CD8-positive, alpha-beta memory T cell (primary cell): ENCODE measurements around the gene CBLC. TPM values are rescaled to one million over a fixed set of nuclear protein-coding genes. Genes with fewer than 3 reads are reported as not detected.
A peak's percentile ranks its signal among the peaks of the same experiment; 100 is the strongest.

ENCODE experiments used
- CTCF ChIA-PET: fragments of 350-600 bp; sonication (Branson Sonifier 250); formaldehyde crosslinking; loops from one replicate; lab custom pipeline; 2021; ENCODE audit warnings: antibody characterized with exemption; lab: Charles Lee
- POLR2A ChIA-PET: fragments of 350-600 bp; sonication (Branson Sonifier 250); formaldehyde crosslinking; loops from one replicate; lab custom pipeline; 2021; ENCODE audit warnings: antibody characterized with exemption; lab: Charles Lee
- DNase-seq, 5 donors: peaks; one replicate each; pipeline versions ENCODE4 v3.0.0 to v3.0.0-alpha.2; 2020 to 2022; ENCODE audit warnings: mixed read lengths in 1 of 5
- H3K27ac ChIP-seq: one replicate; pipeline ENCODE4 v1.7.0; 2013; ENCODE audit warnings: low read depth, mild to moderate bottlenecking, low read length, moderate library complexity
- H3K27me3 ChIP-seq: 2 replicates; pipeline ENCODE4 v1.7.0; 2013; ENCODE audit warnings: low read length, mild to moderate bottlenecking; ENCODE audit not compliant: insufficient read depth, poor library complexity, severe bottlenecking
- H3K36me3 ChIP-seq: 2 replicates; pipeline ENCODE4 v1.7.0; 2013; ENCODE audit warnings: mild to moderate bottlenecking, low read length, moderate library complexity; ENCODE audit not compliant: insufficient read depth
- H3K4me1 ChIP-seq: 2 replicates; pipeline ENCODE4 v1.7.0; 2013; ENCODE audit warnings: mild to moderate bottlenecking, low read length, moderate library complexity; ENCODE audit not compliant: insufficient read depth
- H3K4me3 ChIP-seq: 2 replicates; pipeline ENCODE4 v1.7.0; 2013; ENCODE audit warnings: mild to moderate bottlenecking, low read length
- H3K9me3 ChIP-seq: 2 replicates; pipeline ENCODE4 v1.7.0; 2013; ENCODE audit warnings: mild to moderate bottlenecking, low read length
- H3K27ac Mint-ChIP-seq, 8 donors: one replicate each; pipeline ENCODE4 v1.8.0; 2020 to 2021; ENCODE audit warnings: mixed read lengths in 8 of 8, mild to moderate bottlenecking in 6 of 8, inconsistent platforms in 3 of 8, moderate library complexity in 3 of 8
- H3K27me3 Mint-ChIP-seq, 2 donors: one replicate each; pipeline ENCODE4 v1.8.0; 2020 to 2021; ENCODE audit warnings: mixed read lengths in 2 of 2, mild to moderate bottlenecking in 1 of 2, moderate library complexity in 1 of 2
- H3K36me3 Mint-ChIP-seq, 3 donors: one replicate each; pipeline ENCODE4 v1.8.0; 2020 to 2021; ENCODE audit warnings: mixed read lengths in 3 of 3, inconsistent platforms in 1 of 3, mild to moderate bottlenecking in 1 of 3
- H3K4me1 Mint-ChIP-seq, 3 donors: one replicate each; pipeline ENCODE4 v1.8.0; 2020 to 2021; ENCODE audit warnings: mixed read lengths in 3 of 3, inconsistent platforms in 1 of 3, mild to moderate bottlenecking in 1 of 3
- H3K4me3 Mint-ChIP-seq, 7 donors: one replicate each; pipeline ENCODE4 v1.8.0; 2020 to 2021; ENCODE audit warnings: mixed read lengths in 7 of 7, mild to moderate bottlenecking in 6 of 7, moderate library complexity in 4 of 7, inconsistent platforms in 2 of 7
- H3K9me3 Mint-ChIP-seq, 5 donors: one replicate each; pipeline ENCODE4 v1.8.0; 2020 to 2022; ENCODE audit warnings: mixed read lengths in 5 of 5, mild to moderate bottlenecking in 3 of 5, moderate library complexity in 2 of 5, inconsistent platforms in 1 of 5
- polyA plus RNA-seq: library from polyadenylated mRNA; unstranded; fragments of 300-500 nt; fragmentation: Illumina TruSeq; gene quantifications from one replicate; pipeline ENCODE4 v1.2.3, GENCODE V29; 2021
- total RNA-seq, 2 experiments: library from RNA; stranded (reverse); gene quantifications; one replicate each; pipeline ENCODE4 v1.2.3, GENCODE V29; 2021

CBLC gene
- total and polyA plus RNA-seq, 3 experiments from 2014 or later = not detected

DNA sequence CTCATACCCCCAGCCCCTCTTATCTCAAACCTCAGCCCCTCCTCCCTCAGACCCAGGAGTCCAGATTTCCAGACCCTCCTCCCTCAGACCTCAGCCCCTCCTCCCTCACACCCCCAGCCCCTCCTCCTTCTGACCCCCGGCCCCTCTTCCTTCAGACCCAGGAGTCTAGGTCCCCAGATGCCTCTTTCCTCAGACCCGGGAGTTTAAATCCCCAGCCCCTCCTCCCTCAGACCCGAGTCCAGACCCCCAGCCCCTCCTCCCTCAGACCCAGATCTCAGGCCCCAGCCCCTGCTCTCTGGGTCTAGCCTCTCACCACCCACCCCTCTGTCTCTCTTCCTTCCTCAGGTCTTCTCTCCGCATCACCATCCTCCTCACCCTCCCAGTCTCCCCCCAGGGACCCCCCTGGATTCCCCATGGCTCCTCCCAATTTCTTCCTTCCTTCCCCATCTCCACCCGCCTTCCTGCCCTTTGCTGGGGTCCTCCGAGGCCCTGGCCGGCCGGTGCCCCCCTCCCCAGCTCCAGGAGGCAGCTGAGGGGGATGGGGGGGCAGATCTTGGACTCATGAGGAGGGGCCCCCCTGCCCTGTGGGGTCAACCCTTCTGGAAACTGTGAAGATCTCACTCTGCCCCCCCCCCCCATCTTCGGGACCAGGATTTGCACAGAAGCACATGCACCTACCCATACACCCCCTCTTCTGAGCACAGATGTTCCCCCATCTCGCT, 18.4 kb upstream of the CBLC start:
- Mint-ChIP-seq H3K27ac (peak overlapping the region in 6 of 8 donors; percentile 76 to 99 (median 91)), H3K4me1 (peaks cover 36 to 60% (median 47%) of the 10 kb centered on the region in 3 donors), H3K36me3 (peaks cover 5 to 37% (median 7%) of the 10 kb centered on the region in 3 donors), H3K9me3 (no peaks in the 10 kb centered on the region), H3K4me3 (no peak overlapping the region), H3K27me3 (no peaks in the 10 kb centered on the region)
- H3K27me3 ChIP-seq = no peaks in the 10 kb centered on the region
- no peak overlapping the region for H3K27ac ChIP-seq
- peaks cover 32% of the 10 kb centered on the region for H3K4me1 ChIP-seq
- no peaks in the 10 kb centered on the region for H3K36me3 ChIP-seq
- ChIA-PET CTCF (no interaction called here), POLR2A (no interaction called here)
- peak in 1 of 5 donors; percentile 34 for DNase-seq
- H3K4me3 ChIP-seq = no peak overlapping the region
- H3K9me3 ChIP-seq = no peaks in the 10 kb centered on the region

DNA sequence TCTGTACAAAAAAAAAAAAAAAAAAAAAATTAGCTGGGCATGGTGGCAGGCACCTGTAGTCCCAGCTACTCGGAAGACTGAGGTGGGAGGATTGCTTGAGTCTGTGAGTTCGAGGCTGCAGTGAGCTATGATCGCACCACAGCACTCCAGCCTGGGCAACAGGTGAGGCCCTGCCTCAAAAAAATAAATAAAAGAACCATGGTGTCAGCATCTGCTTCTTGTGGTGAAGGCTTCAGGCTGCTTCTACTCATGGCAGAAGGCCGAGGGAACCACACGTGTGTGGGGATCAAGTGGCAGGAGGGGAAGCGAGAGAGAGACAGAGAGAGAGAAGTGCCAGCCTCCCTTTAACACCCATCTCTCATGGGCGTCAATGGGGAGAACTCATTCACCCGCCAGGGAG, 15.7 kb upstream of the CBLC start:
- peak overlapping the region in 6 of 8 donors; percentile 21 to 95 (median 69) for H3K27ac Mint-ChIP-seq
- ChIA-PET CTCF (interaction anchor here (1.0 to 1.8 kb wide), 4 partner anchors 9 to 39 kb away, joined by 3 to 9 read pairs (median 3); no protein-coding TSS in a partner anchor), POLR2A (interaction anchor here (1.0 kb wide), 1 partner anchor 9 kb away, joined by 5 read pairs; no protein-coding TSS in a partner anchor)
- H3K27me3 Mint-ChIP-seq = no peaks in the 10 kb centered on the region
- no peak overlapping the region for H3K4me3 Mint-ChIP-seq
- H3K9me3 Mint-ChIP-seq = no peaks in the 10 kb centered on the region
- H3K4me1 ChIP-seq = peaks cover 15% of the 10 kb centered on the region
- no peaks in the 10 kb centered on the region for H3K27me3 ChIP-seq
- H3K27ac ChIP-seq = no peak overlapping the region
- DNase-seq = no peak
- peaks cover 5 to 27% (median 7%) of the 10 kb centered on the region in 3 donors for H3K36me3 Mint-ChIP-seq
- no peak overlapping the region for H3K4me3 ChIP-seq
- no peaks in the 10 kb centered on the region for H3K9me3 ChIP-seq
- H3K4me1 Mint-ChIP-seq = peaks cover 25 to 39% (median 32%) of the 10 kb centered on the region in 3 donors
- no peaks in the 10 kb centered on the region for H3K36me3 ChIP-seq

GRCh38 chr19:44765033-44765948, 12.4 kb upstream of the CBLC start:
- Mint-ChIP-seq H3K4me1 (peaks cover 21 to 48% (median 47%) of the 10 kb centered on the region in 3 donors), H3K9me3 (no peaks in the 10 kb centered on the region)
- POLR2A ChIA-PET = no interaction called here

GRCh38 chr19:44765949-44766335, 11.7 kb upstream of the CBLC start:
- peaks cover 8% of the 10 kb centered on the region for H3K4me1 ChIP-seq
- H3K27ac Mint-ChIP-seq = no peak overlapping the region
- CTCF ChIA-PET = interaction anchor here (1.2 to 10.4 kb wide), 3 partner anchors 23 to 77 kb away, joined by 3 to 299 read pairs (median 4); no protein-coding TSS in a partner anchor

More at GRCh38 chr19:44765033-44765948, 12.4 kb upstream of the CBLC start:
- H3K4me3 ChIP-seq = no peak overlapping the region
- Mint-ChIP-seq H3K27ac (peak overlapping the region in 3 of 8 donors; percentile 39 to 58 (median 45)), H3K36me3 (peaks cover 0 to 5% (median 4%) of the 10 kb centered on the region in 3 donors), H3K27me3 (no peaks in the 10 kb centered on the region), H3K4me3 (peak overlapping the region in 1 of 7 donors; percentile 24)
- peaks cover 11% of the 10 kb centered on the region for H3K4me1 ChIP-seq
- no peaks in the 10 kb centered on the region for H3K36me3 ChIP-seq
- H3K27me3 ChIP-seq = no peaks in the 10 kb centered on the region
- CTCF ChIA-PET = interaction anchor here (1.3 to 10.4 kb wide), 2 partner anchors 43 to 76 kb away, joined by 4 to 299 read pairs; no protein-coding TSS in a partner anchor
- no peak for DNase-seq
- H3K27ac ChIP-seq = no peak overlapping the region
- no peaks in the 10 kb centered on the region for H3K9me3 ChIP-seq

DNA sequence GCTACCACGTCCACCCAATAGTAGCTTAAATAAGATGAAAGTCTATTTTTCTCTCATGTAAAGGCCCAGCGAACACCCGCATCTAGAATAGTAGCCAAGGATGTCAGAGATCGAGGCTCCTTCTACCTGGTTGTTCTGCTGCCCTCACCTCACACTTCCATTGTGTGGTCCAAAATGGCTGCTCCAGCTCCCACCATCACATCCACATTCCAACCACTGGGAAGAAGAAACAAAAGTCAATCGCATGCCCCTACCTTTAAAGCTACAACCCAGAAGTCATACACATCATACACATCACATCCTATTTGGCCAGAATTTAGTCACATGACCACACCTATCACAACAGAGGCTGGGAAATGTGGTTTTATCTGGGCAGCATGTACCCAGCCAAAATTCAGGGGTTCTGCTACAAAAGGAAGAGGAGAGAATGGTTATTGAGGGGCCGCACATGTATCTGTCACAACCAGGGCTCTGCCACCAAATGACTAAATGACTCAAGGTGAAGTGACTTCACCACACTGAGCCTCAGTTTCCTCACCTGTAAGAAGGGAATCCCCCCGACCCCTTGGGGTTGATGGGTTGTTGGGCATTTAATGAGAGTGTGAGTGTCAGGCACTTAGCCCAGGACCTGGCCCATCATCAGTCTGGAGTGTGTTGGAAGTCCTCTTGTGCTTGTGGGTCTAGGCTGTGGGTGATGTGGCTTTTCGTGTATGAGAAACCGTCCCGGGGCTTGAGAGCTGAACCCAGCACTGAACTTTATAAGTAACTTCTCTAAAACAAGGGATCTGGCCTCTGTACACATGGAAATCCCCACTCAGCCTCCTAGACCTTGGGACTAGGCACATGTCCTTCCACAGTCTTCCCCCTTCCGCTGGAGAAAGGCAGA, 10.2 kb upstream of the CBLC start:
- peak overlapping the region in 2 of 7 donors; percentile 5 to 9 for H3K4me3 Mint-ChIP-seq
- peak overlapping the region in 7 of 8 donors; percentile 2 to 85 (median 42) for H3K27ac Mint-ChIP-seq
- no peaks in the 10 kb centered on the region for H3K36me3 ChIP-seq
- H3K27me3 ChIP-seq = no peaks in the 10 kb centered on the region
- H3K9me3 ChIP-seq = no peaks in the 10 kb centered on the region
- ChIA-PET CTCF (interaction anchor here (1.0 to 10.4 kb wide), 4 partner anchors 13 to 45 kb away, joined by 3 to 299 read pairs (median 4); no protein-coding TSS in a partner anchor), POLR2A (no interaction called here)
- H3K4me1 Mint-ChIP-seq = peaks cover 17 to 43% (median 42%) of the 10 kb centered on the region in 3 donors
- H3K4me1 ChIP-seq = peaks cover 8% of the 10 kb centered on the region
- no peak overlapping the region for H3K27ac ChIP-seq
- H3K36me3 Mint-ChIP-seq = peaks cover 0 to 2% (median 0%) of the 10 kb centered on the region in 3 donors
- no peak for DNase-seq
- no peaks in the 10 kb centered on the region for H3K27me3 Mint-ChIP-seq
- no peak overlapping the region for H3K4me3 ChIP-seq
- H3K9me3 Mint-ChIP-seq = no peaks in the 10 kb centered on the region

More at GRCh38 chr19:44765949-44766335, 11.7 kb upstream of the CBLC start:
- no peak for DNase-seq
- Mint-ChIP-seq H3K36me3 (peaks cover 0 to 2% (median under 1%) of the 10 kb centered on the region in 3 donors), H3K4me3 (no peak overlapping the region), H3K27me3 (no peaks in the 10 kb centered on the region), H3K4me1 (peaks cover 21 to 48% (median 47%) of the 10 kb centered on the region in 3 donors), H3K9me3 (no peaks in the 10 kb centered on the region)
- POLR2A ChIA-PET = no interaction called here
- no peaks in the 10 kb centered on the region for H3K36me3 ChIP-seq
- H3K9me3 ChIP-seq = no peaks in the 10 kb centered on the region
- H3K27me3 ChIP-seq = no peaks in the 10 kb centered on the region
- no peak overlapping the region for H3K27ac ChIP-seq
- H3K4me3 ChIP-seq = no peak overlapping the region

GRCh38 chr19:44770550-44771257, 7.0 kb upstream of the CBLC start:
- Mint-ChIP-seq H3K4me1 (peaks cover 11 to 31% (median 29%) of the 10 kb centered on the region in 3 donors), H3K4me3 (peak overlapping the region; percentile 24 to 78 (median 61)), H3K27ac (peak overlapping the region; percentile 23 to 92 (median 88)), H3K27me3 (no peaks in the 10 kb centered on the region), H3K36me3 (no peaks in the 10 kb centered on the region), H3K9me3 (no peaks in the 10 kb centered on the region)
- H3K9me3 ChIP-seq = no peaks in the 10 kb centered on the region
- H3K4me3 ChIP-seq = no peak overlapping the region
- H3K4me1 ChIP-seq = peaks cover 8% of the 10 kb centered on the region
- H3K36me3 ChIP-seq = no peaks in the 10 kb centered on the region
- ChIA-PET CTCF (interaction anchor here (0.6 to 10.4 kb wide), 21 partner anchors 9 to 181 kb away, joined by 3 to 299 read pairs (median 6); partner anchors contain the start of gene BCL3), POLR2A (interaction anchor here (0.8 to 1.9 kb wide), 6 partner anchors 9 to 119 kb away, joined by 3 to 18 read pairs (median 4); no protein-coding TSS in a partner anchor)
- peak; percentile 94 to 99 (median 96) for DNase-seq
- no peaks in the 10 kb centered on the region for H3K27me3 ChIP-seq
- no peak overlapping the region for H3K27ac ChIP-seq
